Adrenal gland (tissue), 12 donors: ENCODE data around the gene MS4A14. TPM values are rescaled to one million over a fixed set of nuclear protein-coding genes. Genes with fewer than 3 reads are reported as not detected.

Source experiments
- DNase-seq, 7 donors: peaks; one replicate each; pipeline ENCODE4 v3.0.0-alpha.2; 2019 to 2020
- H3K27ac ChIP-seq, 5 donors: fragments of 200-600 bp; sonication (generic) in 4 of 5; 1 replicate in 3 of 5; 2 replicates in 2 of 5; pipeline versions ENCODE4 v1.5.1 to v1.8.0; 2016 to 2020; ENCODE audit warnings: mild to moderate bottlenecking in 1 of 5
- H3K27me3 ChIP-seq: fragments of 200-600 bp; 2 replicates; pipeline ENCODE4 v1.8.0; 2021
- H3K36me3 ChIP-seq, 2 donors: fragments of 200-600 bp; replicated peaks in 1 of 2; 1 replicate in 1 of 2; 2 replicates in 1 of 2; pipeline versions ENCODE4 v1.5.1 to v1.8.0; 2018 to 2022
- H3K4me1 ChIP-seq, 2 donors: fragments of 200-600 bp; replicated peaks in 1 of 2; 1 replicate in 1 of 2; 2 replicates in 1 of 2; pipeline versions ENCODE4 v1.5.1 to v1.8.0; 2018 to 2021
- H3K4me3 ChIP-seq, 4 donors: fragments of 200-600 bp; sonication (generic) in 3 of 4; one replicate each; pipeline ENCODE4 v1.5.1; 2016 to 2018
- H3K9me3 ChIP-seq, 3 donors: fragments of 200-600 bp; sonication (generic) in 1 of 3; replicated peaks in 1 of 3; 1 replicate in 2 of 3; 2 replicates in 1 of 3; pipeline versions ENCODE4 v1.5.1 to v1.8.0; 2016 to 2021
- CTCF ChIP-seq, 6 experiments: fragments of 450-650 bp in 4 of 6; fragments of 200-600 bp in 2 of 6; sonication (generic) in 1 of 6; IDR thresholded peaks; 1 replicate in 5 of 6; 2 replicates in 1 of 6; pipeline versions ENCODE4 v1.5.1 to v1.8.0; 2016 to 2021; ENCODE audit warnings: antibody characterized with exemption in 6 of 6, mild to moderate bottlenecking in 2 of 6, moderate library complexity in 1 of 6
- POLR2A ChIP-seq, 2 donors: fragments of 450-650 bp; IDR thresholded peaks; one replicate each; pipeline ENCODE4 v1.6.1; 2017; ENCODE audit warnings: antibody characterized with exemption in 2 of 2, mild to moderate bottlenecking in 2 of 2, moderate library complexity in 1 of 2
- WGBS, 4 donors: extraction: QIAGEN DNeasy Blood & Tissue Kit in 2 of 4; methylation state at CpG; one replicate each; pipeline versions ENCODE4 v1.1.5 to v1.1.7; 2013 to 2017; 5-methylcytosine and 5-hydroxymethylcytosine counted together
- intact Hi-C, 2 donors: fragments of 100-400 bp; cut with DNase I; formaldehyde crosslinking; loops; one replicate each; pipeline versions ENCODE4 v1.14.1 to v1.15.0; 2022 to 2023
- polyA plus RNA-seq, 3 donors: library from polyadenylated mRNA; stranded (reverse); fragments of 200-250 nt in 2 of 3; fragments of 350-450 nt in 1 of 3; fragmentation: Illumina TruSeq in 1 of 3; extraction: RNeasy Lipid Tissue Mini Kit (QIAGEN cat#74804) in 1 of 3; gene quantifications; one replicate each; pipeline ENCODE4 v1.2.3, GENCODE V29; 2013 to 2014
- total RNA-seq, 9 donors: library from RNA; depleted of rRNA in 4 of 9; stranded (reverse); fragments of >200 nt in 4 of 9; fragments of 120-200 nt in 1 of 9; fragmentation: NEBNext Ultra II Directional in 1 of 9; extraction: Animal tissue kit (Norgen Biotek cat#: 25700) in 1 of 9; gene quantifications; one replicate each; pipeline versions ENCODE4 v1.1.0 to v1.2.4, GENCODE V29; 2013 to 2023
- donor health status: healthy with polysubstance abuse.
- donor health status: Bipolar disorder and iron deficiency.
- donor health status: DM: yes; HTN: yes; CAD: no.
- donor health status: DM: no; HTN: no; CAD: no.
- donor health status: DM: no; HTN: no; CAD: no.
- donor health status: DM: yes; HTN: yes; CAD: no.

The MS4A14 gene
- total and polyA plus RNA-seq, 12 donors: 0.44 to 6.0 (median 2.1) TPM

GRCh38 chr11:60349990-60350389, 46.3 kb upstream of the MS4A14 start:
- intact Hi-C loops: no loop called here
- Histone ChIP-seq H3K27ac (no peak overlapping the region), H3K36me3 (no peaks in the 10 kb centered on the region), H3K4me3 (no peak overlapping the region), H3K9me3 (no peaks in the 10 kb centered on the region), H3K4me1 (no peaks in the 10 kb centered on the region), H3K27me3 (no peaks in the 10 kb centered on the region)
- 67 to 80% (median 74%) methylated on average over 1 of the region's 1 CpG for WGBS, 4 donors
- DNase-seq: no peak
- TF ChIP-seq CTCF (IDR thresholded peaks at IDR 0.05): no peak
- no peak for TF ChIP-seq POLR2A (IDR thresholded peaks at IDR 0.05)

GRCh38 chr11:60357771-60358170, 38.5 kb upstream of the MS4A14 start:
- 23 to 41% (median 26%) methylated on average over 2 of the region's 2 CpGs for WGBS, 4 donors
- no peak for DNase-seq
- Histone ChIP-seq H3K9me3 (peaks cover 0 to 3% (median 0%) of the 10 kb centered on the region in 3 donors), H3K36me3 (no peaks in the 10 kb centered on the region), H3K4me3 (no peak overlapping the region), H3K27ac (no peak overlapping the region), H3K27me3 (no peaks in the 10 kb centered on the region), H3K4me1 (no peaks in the 10 kb centered on the region)
- intact Hi-C loops: no loop called here
- TF ChIP-seq POLR2A (IDR thresholded peaks at IDR 0.05): no peak
- TF ChIP-seq CTCF (IDR thresholded peaks at IDR 0.05): no peak

DNA sequence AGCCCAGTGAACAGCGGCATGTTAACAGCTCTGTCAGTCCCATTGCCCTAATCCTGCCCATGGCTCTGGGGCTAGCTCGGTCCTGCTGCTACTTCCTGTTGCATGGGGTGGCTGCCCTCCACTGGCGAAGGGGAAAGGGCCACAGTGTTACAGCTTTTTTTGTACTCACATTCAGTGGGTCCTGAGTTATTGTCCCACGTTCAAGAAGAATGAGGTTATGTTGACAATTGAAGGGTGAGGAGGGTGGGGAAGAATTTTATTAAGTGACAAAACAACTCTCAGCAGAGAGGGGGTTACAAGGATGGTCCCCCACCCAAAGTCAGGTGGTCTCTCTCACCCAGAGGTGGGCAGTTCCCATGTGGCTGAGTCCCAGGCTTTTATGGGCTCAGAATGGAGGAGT, 35.6 kb upstream of the MS4A14 start:
- Histone ChIP-seq H3K4me1 (no peaks in the 10 kb centered on the region), H3K36me3 (no peaks in the 10 kb centered on the region), H3K27ac (no peak overlapping the region), H3K4me3 (no peak overlapping the region), H3K9me3 (peaks cover 0 to 3% (median 0%) of the 10 kb centered on the region in 3 donors), H3K27me3 (no peaks in the 10 kb centered on the region)
- intact Hi-C loops: loop anchor here (5.0 kb wide), 1 partner anchor 257 kb away; no protein-coding TSS in a partner anchor
- DNase-seq: no peak
- TF ChIP-seq CTCF (IDR thresholded peaks at IDR 0.05): no peak
- no peak for TF ChIP-seq POLR2A (IDR thresholded peaks at IDR 0.05)
- WGBS, 4 donors: 60 to 82% (median 76%) methylated on average over 3 to 4 of the region's 4 CpGs

DNA sequence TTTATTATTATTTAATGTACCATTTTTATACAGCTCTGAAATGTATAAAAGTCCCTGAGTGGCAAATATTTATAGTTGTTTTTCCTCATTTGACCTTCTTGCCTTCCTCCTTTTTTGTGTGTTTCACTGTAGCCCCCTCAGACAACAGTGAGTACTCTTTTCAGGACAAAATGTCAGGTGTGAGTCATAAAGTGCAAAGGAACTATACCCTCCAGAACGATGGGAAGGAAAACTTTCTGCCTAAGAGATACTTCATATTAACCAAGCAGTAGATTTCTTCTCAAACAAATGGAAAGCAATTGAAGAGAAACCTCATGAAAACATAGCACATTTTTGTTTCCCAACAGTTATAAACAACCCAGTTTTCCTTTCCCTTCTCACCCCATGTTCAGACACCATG, 34.0 kb upstream of the MS4A14 start:
- peaks cover 0 to 3% (median 0%) of the 10 kb centered on the region in 3 donors for H3K9me3 ChIP-seq
- H3K36me3 ChIP-seq: no peaks in the 10 kb centered on the region
- TF ChIP-seq POLR2A (IDR thresholded peaks at IDR 0.05) (no peak), CTCF (IDR thresholded peaks at IDR 0.05) (no peak)
- intact Hi-C loops: loop anchor here (5.0 kb wide), 1 partner anchor 255 kb away; no protein-coding TSS in a partner anchor
- H3K4me1 ChIP-seq: no peaks in the 10 kb centered on the region
- no peak overlapping the region for H3K27ac ChIP-seq
- no peak for DNase-seq
- no peaks in the 10 kb centered on the region for H3K27me3 ChIP-seq
- 4 to 20% (median 8%) methylated on average over 1 of the region's 1 CpG for WGBS, 4 donors
- H3K4me3 ChIP-seq: no peak overlapping the region
